ENCODE data around the gene TMEM240.
A peak's percentile ranks its signal among the peaks of the same experiment; 100 is the strongest.

DNA sequence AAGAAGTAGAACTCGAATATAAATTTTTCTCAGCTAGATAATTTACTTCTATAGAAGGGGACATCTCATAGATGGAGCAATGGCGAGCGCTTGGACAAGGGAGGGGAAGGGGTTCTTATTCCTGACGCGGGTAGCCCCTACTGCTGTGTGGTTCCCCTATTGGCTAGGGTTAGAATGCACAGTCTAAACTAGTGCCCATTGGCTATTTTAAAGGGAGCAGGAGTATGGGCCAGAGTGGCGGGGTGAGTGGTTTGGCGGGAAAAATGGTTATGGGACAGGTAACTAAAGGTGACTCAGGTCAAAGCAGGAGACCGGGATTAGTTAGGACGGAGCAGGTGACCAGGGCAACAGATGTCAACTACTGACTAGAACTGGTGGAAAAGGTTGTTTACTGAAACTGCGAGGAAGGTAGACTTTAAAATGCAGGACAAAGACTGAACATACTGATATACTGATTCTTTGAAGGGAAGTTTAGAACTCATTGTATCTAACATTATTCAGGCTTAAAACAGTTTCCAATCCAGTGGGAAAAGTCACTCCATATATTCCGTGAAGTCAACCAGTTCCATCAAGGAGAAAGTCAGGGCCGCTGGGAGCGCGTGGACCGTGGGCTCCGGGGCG, 29.4 kb downstream of the TMEM240 start:
- TF ChIP-seq POLR2A (IDR thresholded peaks at IDR 0.05) (no peak), CTCF (IDR thresholded peaks at IDR 0.05) (peak in 1 of 3 experiments; percentile 16)
